HG02981 (cell line): ENCODE results near the gene CCDC38.
"Not testable (repeated sequence)": the region's sequence is repeated elsewhere in the genome, so short reads cannot be mapped to it uniquely, and the experiment has no call there.

Experiments
- ATAC-seq: cut with Tn5 transposase; IDR thresholded peaks from one replicate; pipeline ENCODE4 v1.9.1; 2021; ENCODE audit warnings: mild to moderate bottlenecking, moderate library complexity; ENCODE audit not compliant: unreplicated experiment

The CCDC38 gene

GRCh38 chr12:95942524-95943329 lies at the start of gene CCDC38:
CCDC38 (minus strand) TSS chr12:95942614; CDS start chr12:95936509, 6,105 bp downstream.
- peak; percentile 99 for ATAC-seq

GRCh38 chr12:95990136-95990535 lies 47.7 kb upstream of the CCDC38 start:
- no peak for ATAC-seq

GRCh38 chr12:95989504-95990123 lies 47.2 kb upstream of the CCDC38 start:
- no peak for ATAC-seq

GRCh38 chr12:95988506-95989275 lies 46.3 kb upstream of the CCDC38 start:
- ATAC-seq = no peak

- ATAC-seq = no peak
Observed at GRCh38 chr12:95986635-95987570, 44.5 kb upstream of the CCDC38 start.

GRCh38 chr12:95984682-95985081 lies 42.3 kb upstream of the CCDC38 start:
- ATAC-seq = no peak

GRCh38 chr12:95982602-95983001 lies 40.2 kb upstream of the CCDC38 start:
- ATAC-seq = no peak

GRCh38 chr12:95980437-95980836 lies 38.0 kb upstream of the CCDC38 start:
- ATAC-seq = no peak

- ATAC-seq = no peak
Observed at GRCh38 chr12:95978774-95979173, 36.4 kb upstream of the CCDC38 start.

- no peak for ATAC-seq
Observed at GRCh38 chr12:95978351-95978750, 35.9 kb upstream of the CCDC38 start.

GRCh38 chr12:95977764-95978305 lies 35.4 kb upstream of the CCDC38 start:
- no peak for ATAC-seq

GRCh38 chr12:95976416-95976832 lies 34.0 kb upstream of the CCDC38 start:
- ATAC-seq = no peak

- ATAC-seq = no peak
Observed at GRCh38 chr12:95975491-95975890, 33.1 kb upstream of the CCDC38 start.

GRCh38 chr12:95974358-95974757 lies 31.9 kb upstream of the CCDC38 start:
- ATAC-seq = no peak

GRCh38 chr12:95972832-95973456 lies 30.5 kb upstream of the CCDC38 start:
- no peak for ATAC-seq

GRCh38 chr12:95970905-95971304 lies 28.5 kb upstream of the CCDC38 start:
- ATAC-seq = no peak

- not testable (repeated sequence) for ATAC-seq
Observed at GRCh38 chr12:95969116-95969515, 26.7 kb upstream of the CCDC38 start.

GRCh38 chr12:95967301-95967700 lies 24.9 kb upstream of the CCDC38 start:
- no peak for ATAC-seq

GRCh38 chr12:95966287-95966870 lies 24.0 kb upstream of the CCDC38 start:
- no peak for ATAC-seq
